Left kidney (tissue), 2 donors: Measurements from ENCODE around the gene ARAP1. TPM values are rescaled to one million over a fixed set of nuclear protein-coding genes. Genes with fewer than 3 reads are reported as not detected.

Experiments
- DNase-seq: peaks from one replicate; pipeline ENCODE4 v3.0.0-alpha.2; 2013
- polyA plus RNA-seq: library from polyadenylated mRNA; unstranded; fragments of 120-200 nt; gene quantifications from one replicate; pipeline ENCODE4 v1.2.1, GENCODE V29; 2013; ENCODE audit not compliant: insufficient read length

Gene ARAP1
- polyA plus RNA-seq, 1 donor, result 69.2 TPM

GRCh38 chr11:72668629-72669347, 83.4 kb downstream of the ARAP1 start:
- peak; percentile 29 for DNase-seq

DNA sequence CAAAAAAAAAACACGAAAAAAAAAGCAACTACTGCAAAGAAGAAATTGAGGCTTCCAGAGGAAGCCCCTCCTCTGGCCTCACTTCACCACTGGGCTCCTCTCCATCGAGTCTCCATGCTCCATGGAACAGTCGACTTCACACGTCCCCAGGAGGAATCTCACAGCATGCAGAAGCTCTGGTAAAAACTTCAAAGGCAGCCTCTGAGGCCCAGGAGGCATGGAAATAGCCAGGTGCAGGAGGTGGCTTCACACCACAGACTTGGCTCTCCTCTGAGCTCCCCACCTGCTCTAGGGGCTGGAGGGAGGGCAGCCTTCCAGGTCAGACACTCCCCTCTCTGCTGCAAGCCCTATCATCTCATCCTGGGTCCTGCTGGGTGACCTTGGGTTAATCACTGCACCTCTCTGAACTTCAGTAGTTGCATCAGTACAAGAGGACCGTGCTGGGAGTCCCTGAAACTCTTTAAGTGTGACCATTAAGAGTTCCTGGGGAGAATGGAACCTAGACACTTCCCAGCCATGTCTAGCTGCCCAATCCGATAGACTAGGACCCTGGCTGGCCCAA, 86.2 kb downstream of the ARAP1 start:
- no peak for DNase-seq

GRCh38 chr11:72662036-72662435, 90.2 kb downstream of the ARAP1 start:
- no peak for DNase-seq

GRCh38 chr11:72661486-72661885, 90.7 kb downstream of the ARAP1 start:
- DNase-seq, result no peak

DNA sequence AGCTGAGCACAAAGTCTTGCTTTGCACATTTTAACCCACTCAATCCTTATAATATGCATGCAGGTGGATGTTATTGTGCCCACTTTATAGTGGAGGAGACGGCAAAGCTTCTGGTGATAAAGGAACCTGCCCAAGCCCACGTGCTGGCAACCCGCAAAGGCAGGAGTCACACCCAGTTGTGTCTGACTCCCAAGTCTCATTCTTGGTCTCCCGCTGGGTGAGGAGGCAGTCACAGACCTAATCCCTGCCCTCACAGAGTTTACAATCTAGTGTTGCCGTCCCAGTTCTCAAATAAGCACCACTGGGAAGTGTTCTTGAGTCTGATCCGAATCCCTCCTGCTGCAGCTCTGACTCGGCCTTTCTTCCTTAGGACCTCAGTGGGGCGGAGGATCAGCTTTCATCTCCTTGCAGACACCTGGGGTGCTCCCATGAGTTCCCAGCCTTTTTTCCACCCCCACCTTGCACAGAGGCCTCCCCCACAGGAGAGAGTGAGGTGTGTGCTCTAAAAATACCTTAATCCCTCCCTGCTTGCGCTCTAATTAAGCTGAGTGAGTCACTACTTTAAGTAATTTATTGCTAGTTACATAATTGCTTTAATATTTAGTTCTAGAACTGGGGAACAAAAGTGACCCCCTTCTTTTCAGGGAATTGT, 93.1 kb downstream of the ARAP1 start:
- no peak for DNase-seq

- no peak for DNase-seq
Observed at GRCh38 chr11:72657411-72658100, 94.7 kb downstream of the ARAP1 start.

- no peak for DNase-seq
Observed at GRCh38 chr11:72655896-72656464, 96.2 kb downstream of the ARAP1 start.

DNA sequence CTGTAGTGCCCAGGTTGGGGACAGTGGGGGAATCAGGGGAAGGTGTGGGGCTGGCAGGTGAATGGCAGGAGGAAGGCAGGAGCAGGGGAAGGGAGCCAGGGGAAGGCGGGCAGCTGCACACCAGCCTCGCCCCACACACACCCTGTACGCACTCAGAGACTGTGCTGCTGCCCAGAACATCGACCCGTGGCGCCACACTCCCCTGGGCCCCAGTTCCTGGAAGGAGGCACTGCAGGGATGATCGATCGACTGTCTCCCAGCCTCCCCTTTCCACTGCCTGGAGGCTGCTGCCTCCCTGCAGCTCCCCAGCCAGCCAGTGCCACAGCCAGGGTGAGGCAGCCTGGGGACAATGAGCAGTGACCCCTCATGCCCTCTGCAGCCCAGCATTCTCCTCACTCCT, 97.2 kb downstream of the ARAP1 start:
- DNase-seq, result no peak

DNA sequence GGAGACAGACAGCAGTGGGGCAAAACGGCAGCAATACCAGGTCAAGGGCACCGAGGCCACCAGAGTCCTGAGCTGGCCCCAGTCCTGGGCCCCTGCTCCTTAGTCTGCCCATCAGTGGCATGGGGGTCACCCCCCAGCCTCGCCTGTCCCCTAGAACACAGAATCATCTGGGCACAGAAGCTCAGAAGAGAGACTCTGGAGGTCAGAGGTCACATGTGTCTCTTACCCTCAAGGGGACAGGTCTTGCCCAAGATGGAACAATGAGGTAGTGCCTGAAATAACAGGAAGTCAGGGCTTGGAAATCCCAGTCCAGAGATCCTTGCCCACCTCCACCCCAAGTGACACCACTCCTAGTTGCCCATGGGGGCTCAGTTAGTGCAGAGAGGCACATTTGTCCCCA, 98.6 kb downstream of the ARAP1 start:
- DNase-seq, result no peak

GRCh38 chr11:72652873-72653630, 99.2 kb downstream of the ARAP1 start:
- no peak for DNase-seq

DNA sequence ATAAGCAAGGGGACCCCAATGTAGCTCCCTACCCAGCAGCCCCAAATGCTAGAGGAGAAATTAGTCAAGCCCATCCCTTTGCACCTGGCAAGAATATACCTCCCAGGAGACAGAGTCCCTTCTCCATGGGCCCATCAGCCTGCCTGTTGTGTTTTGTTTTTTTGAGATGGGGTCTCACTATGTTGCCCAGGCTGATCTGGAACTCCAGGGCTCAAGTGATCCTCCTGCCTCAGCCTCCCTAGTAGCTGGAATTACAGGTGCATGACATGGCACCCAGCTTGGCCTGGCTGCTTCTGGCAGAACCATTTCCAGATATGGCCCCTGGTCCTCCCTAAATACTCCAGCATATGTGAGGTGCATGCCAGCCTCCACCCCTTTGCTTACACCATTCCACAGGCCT, 100.1 kb downstream of the ARAP1 start:
- DNase-seq, result no peak

- DNase-seq, result no peak
Observed at GRCh38 chr11:72649215-72649976, 102.8 kb downstream of the ARAP1 start.

DNA sequence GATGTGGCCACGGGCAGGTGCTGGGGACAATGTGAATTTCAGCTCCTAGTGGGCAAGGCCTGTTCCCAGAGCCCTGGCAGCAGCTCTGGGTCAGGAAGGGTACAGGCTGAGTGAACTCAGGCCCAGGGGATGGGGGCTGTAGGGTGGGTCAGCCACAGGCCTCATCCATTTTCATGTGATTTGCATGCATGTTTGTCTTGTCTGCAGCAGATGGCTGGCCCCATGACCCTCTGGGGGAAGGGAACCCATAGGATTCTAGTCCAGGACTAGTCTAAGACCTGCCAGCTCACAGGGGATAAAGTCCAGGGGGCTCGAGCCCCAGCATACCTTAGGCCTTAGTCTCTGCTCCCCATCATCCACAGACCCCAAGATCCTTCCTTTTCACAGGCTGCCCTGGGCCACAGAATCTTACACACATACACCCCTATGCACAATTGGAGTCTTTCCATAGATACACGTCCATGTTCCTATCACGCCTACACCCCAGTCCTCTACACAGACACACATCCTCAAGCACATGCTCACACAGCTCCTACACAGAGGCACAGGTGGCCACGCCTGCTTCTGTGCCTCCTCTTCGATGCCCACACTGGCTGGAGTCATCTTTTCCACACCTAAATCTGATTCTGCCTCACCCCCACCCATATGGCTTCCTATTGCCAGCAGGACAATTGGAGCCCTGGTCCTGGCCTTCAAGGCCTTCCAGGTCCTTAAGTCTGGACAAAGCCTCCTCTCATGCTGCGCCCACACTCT, 103.6 kb downstream of the ARAP1 start:
- no peak for DNase-seq

GRCh38 chr11:72647882-72648281, 104.3 kb downstream of the ARAP1 start:
- DNase-seq, result no peak

DNA sequence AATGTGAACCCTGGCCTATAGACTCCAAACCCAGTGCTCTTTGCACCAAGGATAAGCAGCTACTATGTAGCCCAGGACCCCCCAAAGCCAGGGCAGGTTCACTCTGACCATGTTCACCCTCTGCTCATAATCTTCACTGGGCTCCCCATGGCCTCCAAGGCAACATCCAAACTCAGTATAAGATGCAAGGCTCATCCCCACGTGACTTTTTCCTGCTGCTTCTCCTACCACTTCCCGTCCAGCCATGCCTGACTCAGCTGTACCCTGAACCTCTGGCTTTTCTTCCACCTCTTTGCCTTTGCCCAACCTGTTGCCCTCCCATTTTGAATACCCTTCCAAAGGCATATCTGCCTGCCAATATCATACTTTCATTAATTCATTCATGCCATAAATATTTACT, 105.7 kb downstream of the ARAP1 start:
- DNase-seq, result no peak

GRCh38 chr11:72646024-72646423, 106.2 kb downstream of the ARAP1 start:
- DNase-seq, result no peak

- DNase-seq, result no peak
Observed at GRCh38 chr11:72643547-72643946, 108.7 kb downstream of the ARAP1 start.

GRCh38 chr11:72642884-72643522, 109.2 kb downstream of the ARAP1 start:
- peak; percentile 52 for DNase-seq

GRCh38 chr11:72642043-72642883, 109.9 kb downstream of the ARAP1 start:
- no peak for DNase-seq
